GM18517 (cell line): ENCODE results near the gene RPL39L.
"Not testable (repeated sequence)": the region's sequence is repeated elsewhere in the genome, so short reads cannot be mapped to it uniquely, and the experiment has no call there.

Source experiments
- ATAC-seq: cut with Tn5 transposase; IDR thresholded peaks from one replicate; pipeline ENCODE4 v1.9.1; 2021; ENCODE audit warnings: mild to moderate bottlenecking, moderate library complexity; ENCODE audit not compliant: unreplicated experiment

RPL39L gene

GRCh38 chr3:187145149-187145895, 6.0 kb upstream of the RPL39L start:
- ATAC-seq = no peak

GRCh38 chr3:187139895-187140253, 578 bp upstream of the RPL39L start:
- ATAC-seq = no peak

GRCh38 chr3:187136936-187137335, 2.4 kb downstream of the RPL39L start:
- ATAC-seq = no peak

- ATAC-seq = no peak
Observed at GRCh38 chr3:187136337-187136736, 3.0 kb downstream of the RPL39L start.

- not testable (repeated sequence) for ATAC-seq
Observed at GRCh38 chr3:187135172-187135690, 4.1 kb downstream of the RPL39L start.

- not testable (repeated sequence) for ATAC-seq
Observed at GRCh38 chr3:187133181-187133580, 6.1 kb downstream of the RPL39L start.

GRCh38 chr3:187132666-187133065, 6.6 kb downstream of the RPL39L start:
- ATAC-seq = no peak

GRCh38 chr3:187131981-187132380, 7.3 kb downstream of the RPL39L start:
- ATAC-seq = no peak

- peak; percentile 90 for ATAC-seq
Observed at GRCh38 chr3:187130346-187131066, 8.8 kb downstream of the RPL39L start.

GRCh38 chr3:187125319-187126031, 13.8 kb downstream of the RPL39L start:
- ATAC-seq = peak; percentile 75

GRCh38 chr3:187122261-187122660, 17.0 kb downstream of the RPL39L start:
- no peak for ATAC-seq

GRCh38 chr3:187120326-187120725, 19.0 kb downstream of the RPL39L start:
- no peak for ATAC-seq

GRCh38 chr3:187114511-187114910, 24.8 kb downstream of the RPL39L start:
- no peak for ATAC-seq

- peak; percentile 60 for ATAC-seq
Observed at GRCh38 chr3:187112934-187113793, 26.1 kb downstream of the RPL39L start.

GRCh38 chr3:187110156-187110555, 29.1 kb downstream of the RPL39L start:
- ATAC-seq = no peak

- no peak for ATAC-seq
Observed at GRCh38 chr3:187107989-187108388, 31.3 kb downstream of the RPL39L start.

GRCh38 chr3:187105700-187106099, 33.6 kb downstream of the RPL39L start:
- ATAC-seq = no peak

GRCh38 chr3:187104933-187105332, 34.4 kb downstream of the RPL39L start:
- ATAC-seq = no peak

GRCh38 chr3:187104342-187104741, 35.0 kb downstream of the RPL39L start:
- ATAC-seq = no peak

- no peak for ATAC-seq
Observed at GRCh38 chr3:187103251-187103650, 36.0 kb downstream of the RPL39L start.
